GM19324 (cell line): ENCODE data around the gene CCDC80.

Experiments
- ATAC-seq: cut with Tn5 transposase; IDR thresholded peaks from one replicate; pipeline ENCODE4 v1.9.1; 2021; ENCODE audit warnings: mild to moderate bottlenecking, moderate library complexity; ENCODE audit not compliant: unreplicated experiment, low FRiP score

The CCDC80 gene

DNA sequence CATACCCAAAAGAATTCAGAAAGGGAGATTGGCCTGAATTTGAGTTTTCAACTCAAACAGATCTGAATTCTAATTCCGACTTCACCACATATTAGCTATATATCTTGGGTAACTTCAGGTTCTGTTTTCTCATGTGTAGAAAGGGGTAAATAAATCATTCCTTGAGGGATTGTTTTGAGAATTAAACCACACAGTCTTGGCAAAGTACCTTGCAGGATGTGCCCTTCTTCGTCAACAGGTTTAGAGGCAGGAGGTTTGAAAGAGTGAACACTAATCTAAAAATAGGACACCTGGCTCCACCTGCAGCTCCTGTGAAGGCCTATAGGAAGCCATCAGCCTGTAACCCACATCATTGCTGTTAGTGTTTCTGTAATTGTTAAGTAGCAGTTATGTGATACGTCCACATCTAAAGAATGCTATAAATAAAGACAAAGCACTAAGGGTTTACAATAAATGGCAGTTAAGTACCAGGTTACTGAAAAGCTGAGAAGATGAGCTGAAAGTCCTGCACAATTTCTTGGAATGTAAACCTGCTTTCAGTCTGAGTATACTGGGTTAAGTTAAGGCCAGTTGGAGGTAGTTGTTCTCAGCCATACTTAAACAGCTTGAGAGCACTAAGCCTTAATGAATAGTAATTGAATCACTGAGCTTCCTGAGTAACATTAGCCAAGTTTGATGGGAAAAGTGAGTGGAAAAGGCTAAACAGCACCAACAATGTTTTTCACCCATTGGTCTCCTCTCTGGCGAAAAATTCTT, 6.0 kb downstream of the CCDC80 start:
- no peak for ATAC-seq

DNA sequence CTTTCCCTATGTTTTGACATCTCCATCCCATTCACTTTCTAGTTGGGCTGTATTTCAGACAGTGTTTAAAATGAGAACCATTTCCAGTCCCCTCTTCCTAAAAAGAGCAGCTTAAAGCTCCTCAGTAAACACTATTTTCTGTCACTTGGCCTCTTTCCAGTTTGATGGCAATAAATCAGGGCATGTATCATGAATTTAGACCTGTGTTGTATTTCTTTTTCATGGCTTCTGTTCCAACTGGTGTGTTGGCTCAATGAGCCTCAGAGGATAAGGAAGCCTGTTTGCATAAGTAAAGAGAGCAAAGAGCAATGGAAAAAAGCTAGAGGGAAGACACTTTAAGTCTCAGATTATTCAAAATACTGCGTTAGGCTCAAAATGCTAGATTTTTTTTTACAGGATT, 7.2 kb downstream of the CCDC80 start:
- ATAC-seq: no peak

DNA sequence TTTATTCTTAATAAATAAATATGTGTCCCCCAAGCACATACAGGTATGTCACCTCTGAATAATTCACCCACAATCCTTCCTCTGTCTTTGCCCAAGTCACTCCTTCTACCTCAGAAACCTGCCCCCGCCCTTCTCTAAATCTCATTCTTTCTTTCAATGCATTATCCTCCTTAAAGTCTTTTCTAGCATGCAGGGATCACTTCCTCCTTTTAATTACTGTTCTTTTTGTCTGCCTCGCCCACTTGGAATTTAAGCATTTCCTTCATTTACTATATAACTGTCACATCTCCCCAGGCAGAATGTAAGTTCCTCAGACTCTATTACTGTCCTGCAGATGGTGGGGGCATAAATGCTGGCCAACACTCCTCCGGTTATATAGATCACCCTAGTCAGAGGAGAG, 7.8 kb downstream of the CCDC80 start:
- ATAC-seq: no peak

DNA sequence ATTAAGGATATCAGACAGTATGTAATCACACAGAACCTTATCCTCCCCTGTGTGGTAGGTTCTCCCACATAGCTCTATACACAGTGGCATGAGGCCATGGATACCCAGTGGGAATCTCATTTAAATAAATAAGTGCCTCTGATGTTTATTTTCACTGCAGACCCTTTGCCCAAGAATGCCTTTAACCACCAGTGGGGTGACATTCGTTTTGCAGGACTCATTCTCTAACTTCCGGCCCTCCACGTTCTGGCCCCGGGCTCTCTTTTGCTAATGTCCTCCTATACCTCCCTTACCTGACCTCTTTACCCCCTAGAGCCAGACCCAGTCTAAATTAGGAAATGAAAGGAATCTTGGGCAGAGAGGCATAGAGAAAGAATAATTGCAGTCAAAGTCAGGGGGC, 8.3 kb downstream of the CCDC80 start:
- ATAC-seq: no peak

DNA sequence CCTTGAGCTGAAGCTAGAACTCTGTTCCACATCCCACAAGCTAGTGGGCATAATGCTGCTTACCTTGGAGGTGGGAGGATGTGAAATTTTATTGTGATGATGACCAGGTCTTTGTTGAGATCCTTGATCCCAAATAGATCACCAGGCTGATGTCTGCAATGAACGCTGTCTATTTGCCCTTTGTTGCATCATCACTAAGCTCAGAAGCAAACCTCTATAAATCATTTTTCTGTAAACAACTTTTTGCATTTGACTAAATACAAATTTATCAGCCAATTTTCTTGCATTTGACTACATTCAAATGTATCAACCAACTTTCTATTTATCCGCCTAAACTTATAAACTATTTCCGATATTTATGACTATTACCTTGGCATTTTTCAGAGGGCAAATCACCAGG, 9.7 kb downstream of the CCDC80 start:
- no peak for ATAC-seq

DNA sequence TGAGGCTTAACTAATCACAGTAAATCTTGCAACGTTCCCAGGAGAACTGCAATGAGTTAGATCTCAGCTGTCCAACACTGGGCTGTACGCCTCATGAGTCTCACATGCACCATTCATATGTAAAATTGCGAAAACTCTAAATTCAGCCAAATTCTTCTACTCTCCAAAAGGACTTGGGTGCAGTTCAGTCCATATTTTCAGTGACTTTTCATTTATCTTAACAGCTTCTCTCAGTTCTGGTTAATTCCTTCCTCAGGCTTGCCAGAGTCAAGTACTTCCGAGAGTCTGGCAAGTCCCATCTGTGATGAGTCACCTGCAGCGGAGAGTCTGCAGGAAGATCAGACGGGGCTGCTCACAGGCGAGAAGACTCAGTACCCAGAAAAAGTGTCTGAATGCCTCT, 11.5 kb downstream of the CCDC80 start:
- ATAC-seq: no peak

DNA sequence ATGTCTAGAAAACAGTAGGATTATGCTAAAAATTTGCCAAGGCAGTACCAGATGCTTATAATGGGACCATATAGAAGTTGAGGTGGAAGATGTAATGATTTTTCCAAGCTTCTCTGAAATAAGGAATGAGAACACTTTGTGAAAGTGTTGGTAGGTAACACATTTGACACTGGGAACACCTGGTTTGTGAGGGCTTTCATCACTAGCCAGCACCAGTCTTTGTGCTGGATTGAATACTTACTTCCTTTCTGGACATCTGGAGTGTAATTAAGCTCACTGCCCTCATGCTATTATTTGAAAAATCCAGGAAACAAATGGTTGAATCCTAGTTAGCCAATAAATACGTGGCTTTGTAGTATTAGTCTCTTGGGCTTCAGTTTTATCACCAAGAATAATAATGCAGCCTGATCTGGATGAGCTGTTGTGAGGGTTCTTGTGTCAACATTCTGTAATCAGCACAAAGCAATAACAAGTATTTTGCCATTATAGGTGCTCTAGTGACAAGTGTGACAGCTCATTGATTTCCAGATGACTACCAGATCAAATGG, 12.9 kb downstream of the CCDC80 start:
- no peak for ATAC-seq

DNA sequence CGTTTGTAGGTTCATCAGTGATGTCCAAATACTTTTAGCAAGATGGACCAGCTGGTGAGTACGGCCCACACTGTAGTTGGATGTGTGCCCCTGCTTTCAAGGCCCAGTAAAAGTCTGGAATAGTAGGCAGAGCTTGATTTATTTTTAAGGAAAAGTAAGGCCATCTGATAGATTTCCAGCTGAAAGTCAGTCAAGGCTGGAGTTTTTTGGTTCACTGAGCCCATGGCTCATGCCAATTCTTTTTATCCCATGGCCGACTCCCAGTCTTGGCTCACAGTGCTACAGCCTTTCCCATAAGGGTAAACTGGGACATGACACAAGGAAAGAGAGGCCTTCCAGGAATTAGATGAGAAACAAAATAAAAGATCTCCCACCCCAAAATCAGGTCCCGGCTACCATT, 13.5 kb downstream of the CCDC80 start:
- ATAC-seq: no peak

DNA sequence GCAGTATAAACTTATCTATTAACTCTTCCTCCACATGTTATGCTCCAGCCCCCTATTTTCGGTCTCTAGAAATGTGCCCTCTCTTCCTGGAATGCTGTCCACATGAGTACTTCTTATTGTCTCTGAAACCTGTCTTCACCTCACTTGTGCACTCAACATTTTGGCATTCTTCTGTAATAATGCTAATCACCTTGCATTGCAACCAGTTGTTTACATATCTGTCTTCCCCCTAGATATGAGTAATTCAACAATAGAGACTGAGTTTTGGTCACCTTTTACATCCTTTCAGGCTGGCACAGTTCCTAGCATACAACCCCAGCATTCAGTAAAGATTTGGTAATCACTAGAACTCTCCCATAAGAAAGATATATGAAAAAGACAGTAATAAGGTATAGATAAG, 17.2 kb downstream of the CCDC80 start:
- ATAC-seq: no peak

DNA sequence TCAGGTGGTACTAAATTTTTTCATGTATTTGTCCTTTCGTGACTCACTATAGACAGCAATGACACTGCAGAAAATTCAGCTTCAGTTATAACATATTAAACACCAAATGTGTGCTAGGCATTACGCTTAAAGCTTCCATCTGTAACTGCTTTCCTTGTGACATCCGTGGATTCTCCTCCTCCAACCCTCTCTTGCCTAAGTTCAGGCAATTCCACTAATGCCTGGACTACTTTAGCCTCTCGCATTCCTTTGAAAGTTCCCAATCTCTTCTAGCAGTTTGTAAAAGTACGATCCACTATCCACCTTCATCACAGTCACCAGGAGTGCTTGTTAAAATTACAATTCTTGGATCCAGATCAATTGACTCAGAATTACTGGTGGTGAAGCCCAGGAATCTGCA, 17.7 kb downstream of the CCDC80 start:
- no peak for ATAC-seq

DNA sequence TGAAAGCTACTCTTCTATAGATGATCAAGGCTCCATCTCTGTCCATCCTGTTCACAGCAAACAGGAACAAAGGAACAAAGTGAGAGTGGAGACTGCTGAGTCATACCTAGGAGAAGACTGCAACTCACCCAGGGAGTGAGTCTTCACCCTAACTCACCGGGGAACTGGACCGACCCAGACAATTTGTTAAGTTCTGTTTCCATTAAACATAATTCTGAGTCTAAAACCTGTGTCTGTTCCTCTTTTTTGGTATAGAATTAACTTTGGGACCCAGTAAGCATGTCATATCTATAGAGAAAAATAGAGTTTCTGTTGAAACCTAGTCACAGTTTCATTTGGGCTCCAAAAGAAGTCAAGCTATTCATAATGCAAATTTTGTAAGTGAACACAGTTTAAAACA, 21.6 kb downstream of the CCDC80 start:
- no peak for ATAC-seq

DNA sequence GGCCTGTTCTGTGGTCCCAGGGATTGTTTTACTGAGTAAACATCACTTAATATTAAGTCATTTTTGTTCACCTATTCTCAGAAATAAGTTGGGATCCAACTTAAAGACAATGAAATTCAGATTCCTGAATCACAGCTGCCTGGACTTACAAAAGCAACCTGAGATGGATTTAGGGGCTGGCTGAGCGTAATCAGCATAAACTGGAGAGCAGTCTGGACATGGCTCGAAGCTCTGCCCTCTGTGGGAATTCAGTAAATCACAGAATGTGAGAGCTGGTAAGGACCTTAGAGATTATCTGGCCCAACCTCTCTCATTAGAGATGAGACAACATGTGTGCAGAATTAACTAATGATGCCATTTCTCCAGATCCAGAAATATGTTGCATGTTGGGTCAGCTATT, 23.7 kb downstream of the CCDC80 start:
- no peak for ATAC-seq

DNA sequence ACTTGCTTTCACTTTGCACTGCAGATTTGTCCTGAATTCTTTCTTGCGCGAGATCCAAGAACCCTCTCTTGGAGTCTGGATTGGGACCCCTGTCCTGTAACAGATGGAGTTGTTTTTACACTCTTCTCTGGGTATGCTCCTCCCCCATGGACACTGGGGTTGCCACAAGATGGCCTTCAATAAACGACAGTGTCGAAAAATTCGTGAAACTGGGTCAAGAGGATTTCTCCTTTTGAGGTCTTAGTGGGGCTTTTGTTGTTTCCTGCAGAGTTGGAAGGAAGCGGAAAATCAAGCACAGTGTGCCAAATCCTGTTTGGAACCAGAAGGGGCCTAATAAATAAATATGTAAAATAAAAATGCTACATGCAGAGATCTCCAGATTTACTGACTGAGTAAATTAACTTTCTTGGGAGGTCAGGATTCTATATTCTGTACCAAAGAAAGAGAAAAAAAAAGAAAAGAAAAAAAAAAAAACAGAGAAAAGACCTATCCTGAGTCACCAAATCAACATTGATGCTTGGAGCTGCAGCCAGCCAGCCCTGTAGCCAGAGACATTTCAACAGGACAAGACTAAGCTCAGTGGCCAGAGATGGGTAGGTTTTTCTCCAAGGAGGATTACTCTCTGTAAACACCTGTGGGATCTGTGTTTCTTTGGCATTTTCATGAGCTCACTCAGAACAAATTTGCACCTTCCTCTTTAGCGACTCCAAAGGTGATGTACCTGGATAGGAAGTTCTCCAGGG, 24.8 kb downstream of the CCDC80 start:
- ATAC-seq: no peak

DNA sequence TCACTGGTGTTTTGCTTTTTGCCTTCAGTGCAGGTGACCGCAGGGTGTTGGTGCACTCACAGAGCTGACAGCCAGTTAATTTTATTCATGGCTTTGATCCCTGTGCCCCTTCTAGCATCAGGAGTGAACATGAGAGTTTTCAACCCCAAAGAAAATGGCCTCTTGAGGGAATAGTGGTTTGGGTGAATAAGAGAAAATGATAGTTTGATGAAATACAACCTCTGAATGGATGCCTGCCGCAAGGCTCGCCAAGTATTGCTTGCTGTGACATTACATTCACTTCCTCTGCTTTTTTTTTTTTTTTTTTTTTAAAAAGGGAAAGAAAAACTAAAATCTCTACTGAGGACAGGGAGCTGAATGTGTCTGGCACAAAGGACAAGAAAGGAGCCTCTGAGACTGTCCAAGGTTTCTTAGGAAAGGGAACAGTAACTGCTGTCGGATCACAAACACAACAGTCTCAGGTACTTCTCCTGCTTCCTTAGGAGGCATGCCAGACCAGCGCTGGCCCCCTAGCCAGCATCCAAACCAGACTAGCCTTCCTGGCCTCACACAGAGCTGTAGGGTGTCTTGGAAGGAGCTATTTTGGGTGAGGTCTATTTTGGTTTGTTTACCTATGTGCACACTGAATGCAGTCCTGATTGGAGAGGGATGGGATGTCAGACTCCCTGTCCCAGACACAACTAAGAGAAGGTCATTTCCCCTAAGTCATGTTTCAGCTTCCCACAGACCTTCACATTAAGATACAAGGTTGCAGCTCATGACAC, 29.0 kb downstream of the CCDC80 start:
- ATAC-seq: no peak

DNA sequence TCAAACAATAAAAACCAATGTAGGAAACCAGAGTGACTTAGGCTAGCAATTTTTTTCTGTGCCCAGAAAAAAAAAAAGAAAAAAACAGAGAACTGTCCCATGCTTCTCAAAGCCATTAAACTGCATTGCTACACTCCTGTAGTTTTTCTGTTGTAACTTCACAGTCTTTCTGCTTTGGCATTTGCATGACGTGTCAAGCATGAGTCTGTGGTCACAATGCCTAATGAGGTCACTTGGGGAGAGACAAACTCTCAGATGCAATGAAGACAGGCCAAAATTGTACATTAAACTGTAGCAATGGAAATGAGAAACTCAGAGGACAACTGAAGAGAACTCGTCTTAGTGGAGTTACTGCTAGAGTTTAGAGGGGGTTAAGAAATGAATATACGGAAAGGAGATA, 30.8 kb downstream of the CCDC80 start:
- no peak for ATAC-seq

DNA sequence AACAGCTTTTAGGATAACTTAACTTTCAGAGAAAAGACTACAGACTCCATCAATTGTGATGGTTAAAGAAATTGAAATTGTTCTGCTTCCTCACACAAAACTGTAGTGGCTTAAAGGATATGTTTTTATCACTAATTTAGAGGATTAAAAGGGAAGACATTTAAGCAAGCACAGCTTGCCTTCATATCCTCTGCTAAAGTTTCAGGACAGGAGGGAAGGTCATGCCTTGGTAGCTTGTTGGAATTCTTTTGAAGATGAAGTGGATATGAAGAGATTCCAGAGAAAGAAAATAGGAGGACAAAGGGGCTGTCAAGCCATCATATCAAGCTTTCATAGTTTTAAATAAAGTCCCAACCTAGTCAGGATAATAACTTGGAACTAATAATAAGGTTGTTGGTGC, 33.1 kb downstream of the CCDC80 start:
- ATAC-seq: no peak

DNA sequence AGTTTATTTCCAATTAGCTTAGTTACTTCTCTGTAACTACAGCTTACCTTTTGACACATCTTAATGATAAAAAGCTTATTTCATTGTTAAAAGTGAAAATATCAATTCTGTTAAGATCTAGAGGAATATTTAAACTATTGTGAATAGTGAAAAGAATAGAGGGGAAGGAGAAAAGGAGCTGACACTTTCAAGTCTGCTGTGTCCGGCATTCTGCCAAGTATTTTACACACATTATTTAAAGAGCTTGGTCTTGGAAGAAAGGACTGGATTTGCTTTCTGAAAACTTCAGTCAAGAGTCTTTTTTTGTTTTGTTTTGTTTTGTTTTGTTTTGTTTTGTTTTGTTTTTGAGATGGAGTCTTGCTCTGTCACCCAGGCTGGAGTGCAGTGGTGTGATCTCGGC, 34.8 kb downstream of the CCDC80 start:
- no peak for ATAC-seq

DNA sequence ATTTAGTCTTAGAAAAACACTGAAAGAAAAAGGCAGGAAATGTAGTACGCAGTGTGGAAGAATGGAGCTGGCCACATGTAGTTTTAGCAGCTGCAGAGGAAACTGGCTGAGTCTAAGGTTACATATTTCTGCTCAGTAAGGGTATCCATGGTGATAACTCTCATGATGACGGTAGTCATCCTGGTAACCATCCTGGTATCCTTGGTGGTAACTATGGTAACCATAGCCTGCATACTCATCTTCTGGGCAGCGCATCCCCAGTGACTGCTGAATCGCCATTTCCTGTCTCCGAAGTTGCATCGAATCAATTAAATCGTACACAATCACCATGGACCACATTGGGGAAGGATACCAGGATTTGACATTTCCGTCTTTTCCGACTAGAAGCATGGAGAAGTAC, 35.7 kb downstream of the CCDC80 start:
- no peak for ATAC-seq

DNA sequence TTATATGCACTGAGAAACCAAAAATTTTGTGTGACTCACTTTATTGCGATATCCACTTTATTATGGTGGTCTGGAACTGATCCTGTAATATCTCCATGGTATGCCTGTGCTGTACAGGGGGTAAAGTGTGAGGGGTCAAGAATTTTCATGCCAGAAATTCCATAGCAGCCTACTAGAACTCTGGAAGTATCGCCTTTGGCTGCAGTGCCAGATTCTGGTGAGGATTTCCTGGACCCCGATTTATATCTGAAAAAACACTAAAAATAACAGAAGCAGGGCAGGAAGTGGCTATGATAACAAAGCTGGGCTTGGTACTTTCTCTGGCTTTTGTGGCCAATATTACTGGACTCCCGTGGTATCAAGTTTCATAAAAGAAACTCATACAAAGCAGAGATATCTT, 36.4 kb downstream of the CCDC80 start:
- ATAC-seq: no peak

DNA sequence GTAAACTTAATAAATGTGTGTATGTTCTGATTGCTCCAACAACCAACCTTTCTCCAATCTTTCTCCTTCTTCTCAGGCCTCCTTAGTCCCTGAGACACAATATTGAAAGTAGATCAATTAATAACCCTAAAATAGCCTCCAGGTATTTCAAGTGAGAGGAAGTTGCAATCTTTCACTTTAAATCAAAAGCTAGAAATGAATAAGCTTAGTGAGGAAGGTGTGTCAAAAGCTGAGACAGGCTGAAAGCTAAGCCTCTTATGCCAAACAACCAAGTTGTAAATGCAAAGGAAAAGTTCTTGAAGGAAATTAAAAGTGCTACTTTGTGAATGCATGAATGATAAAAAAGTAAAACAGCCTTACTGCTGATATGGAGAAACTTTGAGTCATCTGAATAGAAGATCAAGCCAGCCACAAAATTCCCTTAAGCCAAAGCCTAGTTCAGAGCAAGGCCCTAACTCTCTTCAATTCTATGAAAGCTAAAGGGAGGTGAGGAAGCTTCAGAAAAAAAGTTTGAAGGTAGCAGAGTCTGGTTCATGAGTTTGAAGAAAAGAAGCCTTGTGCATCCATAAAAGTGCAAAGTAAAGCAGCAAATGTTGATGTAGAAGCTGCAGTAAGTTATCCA, 38.6 kb downstream of the CCDC80 start:
- no peak for ATAC-seq

DNA sequence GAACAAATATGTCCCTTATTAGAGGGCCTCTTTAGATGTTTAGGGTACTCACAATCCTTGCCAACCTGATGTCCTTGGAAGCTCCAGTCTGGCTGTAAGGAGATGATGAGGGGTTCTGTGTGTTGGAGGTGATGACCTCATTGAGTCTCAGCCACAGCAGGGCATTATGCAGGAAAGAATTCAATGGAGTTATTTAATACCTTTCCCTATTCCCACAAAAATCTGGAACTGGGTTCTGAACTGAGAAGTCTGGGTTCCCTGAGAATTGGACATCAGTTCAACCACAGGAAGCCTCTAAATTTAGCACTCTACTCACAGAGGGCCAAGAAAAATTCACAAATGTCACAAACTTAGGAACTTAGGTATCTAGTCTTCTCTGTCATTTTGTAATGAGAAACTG, 42.2 kb downstream of the CCDC80 start:
- no peak for ATAC-seq
